Spleen (tissue), 11 donors: ENCODE results near the gene TRIP6. TPM values are rescaled to one million over a fixed set of nuclear protein-coding genes. Genes with fewer than 3 reads are reported as not detected.

Source experiments
- DNase-seq: peaks from one replicate; pipeline ENCODE4 v3.0.0-alpha.2; 2020
- H3K27ac ChIP-seq, 8 donors: fragments of 200-600 bp; sonication (generic) in 7 of 8; 1 replicate in 4 of 8; 2 replicates in 4 of 8; pipeline versions ENCODE4 v1.5.0 to v1.8.0; 2016 to 2021; ENCODE audit warnings: inconsistent platforms in 4 of 8, mild to moderate bottlenecking in 4 of 8, moderate library complexity in 1 of 8
- H3K27me3 ChIP-seq, 7 donors: fragments of 200-600 bp; sonication (generic) in 6 of 7; replicated peaks in 1 of 7; 1 replicate in 4 of 7; 2 replicates in 3 of 7; pipeline versions ENCODE4 v1.5.0 to v1.8.0; 2016 to 2021; ENCODE audit warnings: inconsistent platforms in 3 of 7, mild to moderate bottlenecking in 1 of 7
- H3K36me3 ChIP-seq, 6 donors: fragments of 200-600 bp; sonication (generic) in 5 of 6; 1 replicate in 4 of 6; 2 replicates in 2 of 6; pipeline versions ENCODE4 v1.5.0 to v1.8.0; 2016 to 2021; ENCODE audit warnings: inconsistent platforms in 2 of 6
- H3K4me1 ChIP-seq, 6 donors: fragments of 200-600 bp; sonication (generic) in 5 of 6; 1 replicate in 3 of 6; 2 replicates in 3 of 6; pipeline versions ENCODE4 v1.5.0 to v1.8.0; 2016 to 2021; ENCODE audit warnings: inconsistent platforms in 3 of 6
- H3K4me3 ChIP-seq, 8 donors: fragments of 200-600 bp; sonication (generic) in 7 of 8; 1 replicate in 4 of 8; 2 replicates in 4 of 8; pipeline versions ENCODE4 v1.5.0 to v1.8.0; 2016 to 2021; ENCODE audit warnings: inconsistent platforms in 4 of 8, mild to moderate bottlenecking in 4 of 8, moderate library complexity in 2 of 8
- H3K9me3 ChIP-seq, 8 donors: fragments of 200-600 bp; sonication (generic) in 7 of 8; 1 replicate in 4 of 8; 2 replicates in 4 of 8; pipeline versions ENCODE4 v1.5.0 to v1.8.0; 2016 to 2021; ENCODE audit warnings: inconsistent platforms in 4 of 8
- CTCF ChIP-seq, 11 experiments: fragments of 200-600 bp in 7 of 11; fragments of 450-650 bp in 4 of 11; sonication (generic) in 4 of 11; IDR thresholded peaks in 8 of 11; conservative IDR thresholded peaks in 3 of 11; 1 replicate in 7 of 11; 2 replicates in 4 of 11; pipeline versions ENCODE4 v1.4.0 to v1.8.0; 2016 to 2021; ENCODE audit warnings: antibody characterized with exemption in 11 of 11, inconsistent platforms in 4 of 11, mild to moderate bottlenecking in 1 of 11
- POLR2A ChIP-seq, 3 donors: fragments of 450-650 bp; IDR thresholded peaks; one replicate each; pipeline ENCODE4 v1.5.1; 2017; ENCODE audit warnings: antibody characterized with exemption in 3 of 3, mild to moderate bottlenecking in 1 of 3
- POLR2AphosphoS5 ChIP-seq, 3 donors: sonication (generic); formaldehyde crosslinking; IDR thresholded peaks; one replicate each; pipeline ENCODE4 v1.5.1; 2017; ENCODE audit warnings: antibody characterized with exemption in 3 of 3
- WGBS, 5 donors: extraction: QIAGEN DNeasy Blood & Tissue Kit in 3 of 5; methylation state at CpG; one replicate each; pipeline versions ENCODE4 v1.1.5 to v1.1.7; 2013 to 2018; 5-methylcytosine and 5-hydroxymethylcytosine counted together
- intact Hi-C: fragments of 100-400 bp; cut with DNase I; formaldehyde crosslinking; loops from one replicate; pipeline ENCODE4 v1.15.0; 2023; ENCODE audit warnings: low total_unique reads
- polyA plus RNA-seq, 3 donors: library from polyadenylated mRNA; stranded (reverse); fragments of 200-250 nt; gene quantifications; one replicate each; pipeline ENCODE4 v1.2.1, GENCODE V29; 2013
- total RNA-seq, 7 donors: library from RNA; depleted of rRNA in 3 of 7; stranded (reverse); fragments of >200 nt in 3 of 7; fragmentation: NEBNext Ultra II Directional in 4 of 7; extraction: Animal tissue kit (Norgen Biotek cat#: 25700) in 4 of 7; gene quantifications; one replicate each; pipeline versions ENCODE4 v1.1.0 to v1.2.1, GENCODE V29; 2016 to 2021
- donor health status: healthy with polysubstance abuse.
- donor health status: DM: no; HTN: no; CAD: no; lungs with moderate emphysema.
- donor health status: DM: no; HTN: no; CAD: no.
- donor health status: Bipolar disorder and iron deficiency.
- donor health status: healthy.
- donor health status: DM: no; HTN: no; CAD: no.
- donor health status: DM: yes; HTN: yes; CAD: no.

Gene TRIP6
- total and polyA plus RNA-seq, 10 donors = 12.4 to 30.2 (median 21.6) TPM

GRCh38 chr7:100826514-100827329, 40.5 kb upstream of the TRIP6 start:
- Histone ChIP-seq H3K4me3 (peak overlapping the region; percentile 45 to 80 (median 60)), H3K36me3 (peaks cover 0 to 26% (median 17%) of the 10 kb centered on the region in 6 donors), H3K27ac (peak overlapping the region in 7 of 8 donors; percentile 35 to 87 (median 82)), H3K9me3 (no peaks in the 10 kb centered on the region), H3K4me1 (peaks cover 2 to 85% (median 55%) of the 10 kb centered on the region in 6 donors), H3K27me3 (peaks cover 0 to 68% (median 20%) of the 10 kb centered on the region in 7 donors)
- DNase-seq = no peak
- WGBS, 5 donors = 2 to 7% (median 3%) methylated on average over 24 to 71 of the region's 71 CpGs
- intact Hi-C loops = no loop called here
- TF ChIP-seq POLR2A (IDR thresholded peaks at IDR 0.05) = no peak
- TF ChIP-seq POLR2AphosphoS5 (IDR thresholded peaks at IDR 0.05) = no peak
- no peak for TF ChIP-seq CTCF (IDR thresholded peaks at IDR 0.05 in 8 of 11, conservative IDR thresholded peaks at IDR 0.05 in 3 of 11)

GRCh38 chr7:100827330-100828226, 39.6 kb upstream of the TRIP6 start, which contains the start of gene EPHB4:
TSS of gene EPHB4 (minus strand) at chr7:100827523. CDS start at chr7:100827030, 493 bp downstream.
- WGBS, 5 donors = 1 to 2% (median 1%) methylated on average over 48 to 80 of the region's 80 CpGs
- Histone ChIP-seq H3K36me3 (peaks cover 0 to 18% (median 9%) of the 10 kb centered on the region in 6 donors), H3K27ac (peak within 1 kb of the TSS; percentile 35 to 87 (median 76)), H3K4me1 (peaks cover 2 to 77% (median 51%) of the 10 kb centered on the region in 6 donors), H3K9me3 (no peaks in the 10 kb centered on the region), H3K4me3 (peak within 1 kb of the TSS; percentile 45 to 80 (median 60)), H3K27me3 (peaks cover 0 to 68% (median 20%) of the 10 kb centered on the region in 7 donors)
- TF ChIP-seq POLR2A (IDR thresholded peaks at IDR 0.05) (no peak), CTCF (IDR thresholded peaks at IDR 0.05 in 8 of 11, conservative IDR thresholded peaks at IDR 0.05 in 3 of 11) (peak in 2 of 11 experiments; percentile 7 to 8), POLR2AphosphoS5 (IDR thresholded peaks at IDR 0.05) (peak; percentile 24 to 64 (median 61))
- DNase-seq = peak; percentile 87
- intact Hi-C loops = no loop called here

GRCh38 chr7:100829150-100829716, 38.0 kb upstream of the TRIP6 start:
- WGBS, 5 donors = 30 to 46% (median 36%) methylated on average over 15 to 20 of the region's 20 CpGs
- Histone ChIP-seq H3K4me3 (peak overlapping the region in 4 of 8 donors; percentile 59 to 80 (median 64)), H3K27ac (peak overlapping the region in 6 of 8 donors; percentile 19 to 87 (median 82)), H3K36me3 (peaks cover 0 to 1% (median 0%) of the 10 kb centered on the region in 6 donors), H3K4me1 (peaks cover 2 to 60% (median 40%) of the 10 kb centered on the region in 6 donors), H3K9me3 (no peaks in the 10 kb centered on the region), H3K27me3 (peaks cover 0 to 57% (median 20%) of the 10 kb centered on the region in 7 donors)
- intact Hi-C loops = no loop called here
- peak; percentile 82 for DNase-seq
- TF ChIP-seq POLR2AphosphoS5 (IDR thresholded peaks at IDR 0.05) (peak; percentile 84 to 88 (median 85)), POLR2A (IDR thresholded peaks at IDR 0.05) (no peak)

GRCh38 chr7:100830396-100830795, 36.8 kb upstream of the TRIP6 start:
- no peak overlapping the region for H3K27ac ChIP-seq
- no peak overlapping the region for H3K4me3 ChIP-seq
- intact Hi-C loops = no loop called here
- peaks cover 2 to 54% (median 36%) of the 10 kb centered on the region in 6 donors for H3K4me1 ChIP-seq
- 56 to 89% (median 83%) methylated on average over 4 of the region's 4 CpGs for WGBS, 5 donors
- H3K36me3 ChIP-seq = no peaks in the 10 kb centered on the region
- DNase-seq = no peak
- H3K9me3 ChIP-seq = no peaks in the 10 kb centered on the region
- H3K27me3 ChIP-seq = peaks cover 0 to 45% (median 20%) of the 10 kb centered on the region in 7 donors
- no peak for TF ChIP-seq POLR2AphosphoS5 (IDR thresholded peaks at IDR 0.05)
- no peak for TF ChIP-seq CTCF (IDR thresholded peaks at IDR 0.05 in 8 of 11, conservative IDR thresholded peaks at IDR 0.05 in 3 of 11)
- no peak for TF ChIP-seq POLR2A (IDR thresholded peaks at IDR 0.05)
